ENCODE results near the gene SLBP. TPM values are rescaled to one million over a fixed set of nuclear protein-coding genes. Genes with fewer than 3 reads are reported as not detected.
A peak's percentile ranks its signal among the peaks of the same experiment; 100 is the strongest.

Gene SLBP
- total RNA-seq, 1 donor from 2014 or later: 40.2 TPM

DNA sequence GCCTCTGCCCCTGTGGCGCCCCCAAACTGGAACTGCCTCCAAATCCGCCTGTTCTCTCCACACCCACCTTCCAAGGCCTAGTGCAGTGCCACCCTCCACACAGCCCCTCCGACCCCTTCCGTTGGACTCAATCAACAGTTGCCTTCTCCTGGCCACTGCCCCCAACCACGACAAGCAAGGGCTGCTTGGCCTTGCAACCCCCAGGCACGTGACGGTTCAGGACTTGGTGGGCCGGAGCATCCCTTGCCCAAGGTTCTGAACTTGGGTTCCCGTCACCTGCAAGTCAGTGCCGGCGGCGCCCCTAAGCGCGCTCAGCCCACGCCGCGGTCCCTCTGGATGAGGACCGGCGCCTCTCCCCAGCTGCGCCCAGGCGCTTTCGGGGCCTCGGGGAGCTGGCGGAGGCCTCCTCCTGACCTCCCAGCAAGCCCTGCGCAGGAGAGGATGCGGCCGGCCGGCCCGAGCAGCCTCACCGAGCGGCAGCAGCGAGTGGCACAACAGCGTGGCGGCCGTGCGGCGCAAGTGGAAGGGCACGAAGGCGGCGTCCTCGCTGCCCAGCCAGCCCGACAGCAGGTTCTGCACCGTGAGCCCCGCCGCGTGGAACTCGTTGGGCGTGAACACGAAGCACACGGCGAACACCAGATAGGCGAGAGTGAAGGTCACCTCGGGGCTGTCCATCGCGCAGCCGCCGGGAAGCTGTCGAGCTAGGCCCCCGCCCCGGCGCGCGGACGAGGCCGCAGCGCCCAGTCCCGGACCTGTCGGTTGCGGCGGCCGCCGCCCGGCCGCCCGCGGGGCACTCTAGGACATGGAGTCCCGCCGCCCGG, 8.3 kb upstream of the SLBP start:
- peaks cover 4% of the 10 kb centered on the region for H3K4me1 Mint-ChIP-seq (ENCODE audit: unreplicated experiment)
- no peak for DNase-seq (ENCODE audit: extremely low spot score, unreplicated experiment)

DNA sequence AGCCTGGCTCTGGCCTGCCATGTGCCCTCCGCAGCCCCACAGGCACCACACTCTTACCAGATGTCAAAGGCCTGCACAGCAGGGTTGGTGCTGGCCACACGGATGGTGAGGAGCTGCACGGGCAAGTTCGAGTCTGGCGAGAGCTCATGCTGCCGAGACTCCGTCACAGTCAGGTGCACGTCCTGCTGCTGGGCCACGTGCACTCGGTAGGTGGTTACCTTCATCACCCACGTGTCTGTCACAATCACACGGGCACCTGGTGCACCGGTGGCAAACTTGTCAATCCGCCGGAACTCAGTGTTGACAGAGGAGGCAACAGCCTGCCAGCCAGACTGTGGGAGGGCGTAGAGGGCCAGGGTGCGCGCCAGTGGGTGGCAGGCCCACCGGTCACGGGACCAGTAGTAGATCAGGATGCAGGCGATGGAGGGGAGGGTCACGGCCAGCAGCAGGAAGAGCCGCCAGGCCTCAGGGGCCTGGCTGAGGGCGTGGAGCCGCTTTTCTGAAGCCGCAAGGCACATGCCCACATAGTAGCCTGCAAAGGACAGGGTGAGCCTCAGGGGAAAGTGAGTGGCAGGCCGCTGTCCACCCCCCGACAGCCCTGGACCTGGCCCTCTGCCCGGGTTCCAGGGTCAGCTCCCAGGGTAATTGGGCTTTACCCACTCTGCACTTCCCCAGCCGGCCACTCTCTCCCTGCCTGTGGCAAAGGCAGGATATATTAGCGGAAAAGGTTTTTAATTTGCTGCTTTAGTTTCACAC, 6.2 kb upstream of the SLBP start:
- H3K27ac Mint-ChIP-seq: peak overlapping the region; percentile 7
- H3K27me3 Mint-ChIP-seq: no peaks in the 10 kb centered on the region
- peaks cover 4% of the 10 kb centered on the region for H3K4me1 Mint-ChIP-seq (ENCODE audit: unreplicated experiment)
- no peak for DNase-seq (ENCODE audit: extremely low spot score, unreplicated experiment)
- H3K4me3 Mint-ChIP-seq: peak overlapping the region; percentile 67
- TF ChIP-seq, protein P1, sequence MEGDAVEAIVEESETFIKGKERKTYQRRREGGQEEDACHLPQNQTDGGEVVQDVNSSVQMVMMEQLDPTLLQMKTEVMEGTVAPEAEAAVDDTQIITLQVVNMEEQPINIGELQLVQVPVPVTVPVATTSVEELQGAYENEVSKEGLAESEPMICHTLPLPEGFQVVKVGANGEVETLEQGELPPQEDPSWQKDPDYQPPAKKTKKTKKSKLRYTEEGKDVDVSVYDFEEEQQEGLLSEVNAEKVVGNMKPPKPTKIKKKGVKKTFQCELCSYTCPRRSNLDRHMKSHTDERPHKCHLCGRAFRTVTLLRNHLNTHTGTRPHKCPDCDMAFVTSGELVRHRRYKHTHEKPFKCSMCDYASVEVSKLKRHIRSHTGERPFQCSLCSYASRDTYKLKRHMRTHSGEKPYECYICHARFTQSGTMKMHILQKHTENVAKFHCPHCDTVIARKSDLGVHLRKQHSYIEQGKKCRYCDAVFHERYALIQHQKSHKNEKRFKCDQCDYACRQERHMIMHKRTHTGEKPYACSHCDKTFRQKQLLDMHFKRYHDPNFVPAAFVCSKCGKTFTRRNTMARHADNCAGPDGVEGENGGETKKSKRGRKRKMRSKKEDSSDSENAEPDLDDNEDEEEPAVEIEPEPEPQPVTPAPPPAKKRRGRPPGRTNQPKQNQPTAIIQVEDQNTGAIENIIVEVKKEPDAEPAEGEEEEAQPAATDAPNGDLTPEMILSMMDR (conservative IDR thresholded peaks at IDR 0.05): no peak
- H3K36me3 Mint-ChIP-seq: no peaks in the 10 kb centered on the region
- H3K9me3 Mint-ChIP-seq: no peaks in the 10 kb centered on the region

More for the DNA sequence above, 8.3 kb upstream of the SLBP start:
- H3K36me3 Mint-ChIP-seq: no peaks in the 10 kb centered on the region
- H3K9me3 Mint-ChIP-seq: no peaks in the 10 kb centered on the region
- no peaks in the 10 kb centered on the region for H3K27me3 Mint-ChIP-seq
- H3K4me3 Mint-ChIP-seq: peak overlapping the region; percentile 90
- peak overlapping the region; percentile 86 for H3K27ac Mint-ChIP-seq
- TF ChIP-seq, protein P1 (conservative IDR thresholded peaks at IDR 0.05): no peak

- no peaks in the 10 kb centered on the region for H3K36me3 Mint-ChIP-seq
- TF ChIP-seq, protein P1 (conservative IDR thresholded peaks at IDR 0.05): no peak
- H3K27me3 Mint-ChIP-seq: no peaks in the 10 kb centered on the region
- no peaks in the 10 kb centered on the region for H3K9me3 Mint-ChIP-seq
- no peak for DNase-seq (ENCODE audit: extremely low spot score, unreplicated experiment)
- peaks cover 4% of the 10 kb centered on the region for H3K4me1 Mint-ChIP-seq (ENCODE audit: unreplicated experiment)
- no peak overlapping the region for H3K4me3 Mint-ChIP-seq
- H3K27ac Mint-ChIP-seq: no peak overlapping the region
Observed at GRCh38 chr4:1717129-1718094, 5.3 kb upstream of the SLBP start.

- no peak overlapping the region for H3K27ac Mint-ChIP-seq
- TF ChIP-seq, protein P1 (conservative IDR thresholded peaks at IDR 0.05): no peak
- no peaks in the 10 kb centered on the region for H3K9me3 Mint-ChIP-seq
- H3K27me3 Mint-ChIP-seq: no peaks in the 10 kb centered on the region
- no peak for DNase-seq (ENCODE audit: extremely low spot score, unreplicated experiment)
- H3K4me3 Mint-ChIP-seq: no peak overlapping the region
- peaks cover 2% of the 10 kb centered on the region for H3K36me3 Mint-ChIP-seq
- peaks cover 6% of the 10 kb centered on the region for H3K4me1 Mint-ChIP-seq (ENCODE audit: unreplicated experiment)
Observed at GRCh38 chr4:1716065-1716945, 4.2 kb upstream of the SLBP start.
